ENCODE results near the gene MAN1C1.

The MAN1C1 gene

GRCh38 chr1:25700144-25700523 is 83.5 kb downstream of the MAN1C1 start:
- DNase-seq: no peak

GRCh38 chr1:25700626-25701025 is 84.0 kb downstream of the MAN1C1 start:
- DNase-seq: no peak

- DNase-seq: no peak
Measured at GRCh38 chr1:25701030-25701785, 84.6 kb downstream of the MAN1C1 start.

- no peak for DNase-seq
Measured at GRCh38 chr1:25702101-25702775, 85.6 kb downstream of the MAN1C1 start.

GRCh38 chr1:25703041-25703440 is 86.5 kb downstream of the MAN1C1 start:
- DNase-seq: no peak

GRCh38 chr1:25703671-25704266 is 87.2 kb downstream of the MAN1C1 start:
- no peak for DNase-seq

- peak in 3 of 6 experiments; percentile 46 to 58 (median 51) for DNase-seq
Measured at GRCh38 chr1:25704267-25704691, 87.7 kb downstream of the MAN1C1 start.

GRCh38 chr1:25705699-25706098 is 89.1 kb downstream of the MAN1C1 start:
- no peak for DNase-seq

- DNase-seq: no peak
Measured at GRCh38 chr1:25706146-25707089, 89.8 kb downstream of the MAN1C1 start.

- DNase-seq: no peak
Measured at GRCh38 chr1:25707280-25708016, 90.9 kb downstream of the MAN1C1 start.

- DNase-seq: no peak
Measured at GRCh38 chr1:25710583-25711347, 94.2 kb downstream of the MAN1C1 start.

- DNase-seq: peak; percentile 14 to 42 (median 19)
Measured at GRCh38 chr1:25711555-25712298, 95.1 kb downstream of the MAN1C1 start.

GRCh38 chr1:25712299-25712970 is 95.8 kb downstream of the MAN1C1 start:
- DNase-seq: no peak

GRCh38 chr1:25713961-25714360 is 97.4 kb downstream of the MAN1C1 start:
- no peak for DNase-seq

- DNase-seq: no peak
Measured at GRCh38 chr1:25714372-25714931, 97.9 kb downstream of the MAN1C1 start.

GRCh38 chr1:25715888-25716287 is 99.3 kb downstream of the MAN1C1 start:
- DNase-seq: no peak

- no peak for DNase-seq
Measured at GRCh38 chr1:25716320-25716719, 99.7 kb downstream of the MAN1C1 start.

GRCh38 chr1:25718732-25719131 is 102.1 kb downstream of the MAN1C1 start:
- no peak for DNase-seq

- no peak for DNase-seq
Measured at GRCh38 chr1:25720624-25721023, 104.0 kb downstream of the MAN1C1 start.

All from stimulated activated naive CD4-positive, alpha-beta T cell (primary cell).